NCI-H446 treated with DMSO at 0.1 percent for 48 hours (cell line): ENCODE results near the gene SRSF3.
"Not testable (repeated sequence)": the region's sequence is repeated elsewhere in the genome, so short reads cannot be mapped to it uniquely, and the experiment has no call there.

ENCODE experiments used
- DNase-seq: peaks from one replicate; lab custom pipeline; 2025; lab: John Stamatoyannopoulos, UW

Gene SRSF3

DNA sequence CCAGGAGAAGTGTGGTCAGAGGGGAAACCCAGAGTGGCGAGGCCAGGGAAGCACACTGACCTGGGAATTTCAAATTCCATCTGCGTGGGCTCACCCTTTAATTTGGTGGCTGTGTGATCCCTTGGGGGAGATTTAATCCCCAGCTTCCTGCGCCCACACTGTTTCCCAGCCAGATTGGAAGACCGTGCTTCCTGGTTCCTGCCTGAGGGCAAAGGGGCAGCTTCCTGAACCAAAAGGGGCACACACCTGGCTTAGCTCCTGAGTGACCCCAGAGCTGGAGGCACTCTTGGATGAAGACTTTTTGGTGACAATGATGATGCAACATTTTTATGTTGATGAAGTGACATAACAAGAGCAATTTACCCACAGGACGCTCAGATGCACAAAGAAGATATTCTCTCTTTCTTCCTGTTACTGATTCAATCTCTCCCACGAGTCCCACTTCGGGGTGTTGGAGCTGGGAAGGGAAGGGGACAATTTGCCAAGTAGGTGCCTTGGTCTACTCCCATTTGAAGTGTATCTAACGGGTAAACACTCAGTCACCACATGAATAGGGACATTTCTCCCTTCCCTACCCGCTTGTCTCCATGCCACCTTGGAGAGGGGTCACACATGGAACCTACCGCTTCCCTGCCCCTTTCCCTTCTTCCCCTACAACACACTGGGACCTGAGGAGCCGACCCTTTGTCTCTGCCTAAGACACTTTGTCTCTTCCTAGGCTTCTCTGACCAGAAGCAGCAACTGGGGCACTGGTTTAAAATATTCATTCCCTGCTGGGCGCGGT is 55.7 kb downstream of the SRSF3 start:
- no peak for DNase-seq

DNA sequence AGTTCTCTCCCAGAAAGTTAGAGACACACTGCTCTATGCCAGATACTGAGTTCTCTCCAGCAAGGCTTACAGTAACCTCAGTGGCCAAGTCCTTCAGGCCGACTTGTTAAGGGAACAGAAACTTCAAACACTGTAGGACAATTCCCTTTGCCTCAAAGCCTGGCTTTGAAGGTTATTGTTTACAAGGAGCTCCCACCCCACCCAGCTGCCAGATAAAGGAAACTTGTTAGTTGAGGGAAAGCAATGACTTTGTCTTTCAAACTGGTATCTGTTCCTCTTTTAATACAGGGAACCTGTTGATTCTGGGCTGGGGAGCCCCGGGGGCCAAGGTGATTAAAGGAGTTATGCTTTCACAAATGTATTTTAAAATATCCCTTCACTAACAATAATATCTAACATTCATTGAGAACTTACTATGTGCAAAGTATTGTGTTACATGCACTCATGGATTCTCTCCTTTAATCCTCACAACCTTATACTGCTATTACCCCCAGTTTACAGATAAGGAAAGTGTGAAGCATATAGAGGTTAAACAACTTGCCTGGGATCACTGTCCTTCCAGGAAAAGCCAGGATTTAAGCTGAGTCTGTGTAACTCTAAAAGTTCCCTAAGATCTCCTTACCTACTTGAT is 56.8 kb downstream of the SRSF3 start:
- no peak for DNase-seq

DNA sequence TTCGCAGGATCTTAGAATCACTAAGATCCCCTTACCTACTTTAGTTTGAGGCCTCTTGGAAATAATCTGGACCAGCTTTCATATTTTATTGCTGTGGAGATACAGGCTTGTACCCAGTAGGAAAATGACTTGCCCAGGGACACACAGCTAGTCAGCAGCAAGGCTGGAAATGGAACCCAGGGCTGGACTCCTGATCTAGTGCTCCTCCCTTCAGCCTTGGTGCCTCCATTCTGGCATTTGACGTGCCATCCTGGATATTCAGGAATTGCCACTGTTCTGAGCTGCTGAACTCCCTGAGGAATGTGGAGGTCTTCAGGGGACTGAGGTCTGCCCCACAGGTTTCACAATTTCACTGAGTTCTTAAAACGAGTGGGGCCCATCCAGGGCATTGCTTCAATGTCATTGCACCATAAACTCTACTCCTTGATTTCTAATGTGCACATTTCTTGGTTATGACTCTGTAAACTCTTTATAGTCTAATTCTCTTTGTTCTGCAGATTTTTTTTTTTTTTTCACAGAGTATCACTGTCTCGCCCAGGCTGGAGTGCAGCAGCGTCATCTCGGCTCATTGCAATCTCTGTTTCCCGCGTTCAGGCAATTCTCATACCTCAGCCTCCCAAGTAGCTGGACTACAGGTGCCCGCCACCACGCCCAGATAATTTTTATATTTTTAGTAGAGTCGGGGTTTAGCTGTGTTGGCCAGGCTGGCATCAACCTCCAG is 57.7 kb downstream of the SRSF3 start:
- no peak for DNase-seq

DNA sequence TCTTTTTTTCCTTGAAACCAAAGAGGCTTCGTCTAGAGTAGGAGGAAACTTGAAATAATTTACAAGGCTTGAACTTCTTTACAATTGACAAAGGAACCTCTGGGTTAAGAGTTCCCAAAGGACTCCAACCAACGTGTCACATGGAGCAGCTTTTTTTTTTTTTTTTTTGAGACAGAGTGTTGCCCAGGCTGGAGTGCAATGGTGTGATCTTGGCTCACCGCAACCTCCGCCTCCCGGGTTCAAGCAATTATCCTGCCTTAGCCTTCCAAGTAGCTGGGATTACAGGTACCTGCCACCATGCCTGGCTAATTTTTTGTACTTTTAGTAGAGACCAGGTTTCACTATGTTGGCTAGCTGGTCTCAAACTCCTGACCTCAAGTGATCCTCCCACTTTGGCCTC is 60.3 kb downstream of the SRSF3 start:
- DNase-seq, result not testable (repeated sequence)
